Measurements from ENCODE around the gene NFIC. TPM values are rescaled to one million over a fixed set of nuclear protein-coding genes. Genes with fewer than 3 reads are reported as not detected.

Gene NFIC
- total RNA-seq (100 to 1,000 TPM in 1 of 2 donors, 10 to 100 TPM in 1; 12.8 to 100 TPM), polyA plus RNA-seq (10 to 100 TPM; 71.8 to 78.5 TPM)

GRCh38 chr19:3365836-3366752 is at the start of gene NFIC:
TSS of gene NFIC (plus strand) at chr19:3366583. CDS start at chr19:3366637, 54 bp downstream.
- DNase-seq (ENCODE audit: low spot score) = peak; percentile 55
- Histone ChIP-seq H3K36me3 (ENCODE audit: control insufficient read depth in 4 of 4, insufficient read depth in 3 of 4, low read depth in 1 of 4, low read length in 3 of 4) (no peaks in the 10 kb centered on the region), H3K4me3 (ENCODE audit: low read depth in 1 of 3, low read length in 3 of 3) (peak within 1 kb of the TSS; percentile 90 to 92 (median 90)), H3K9ac (ENCODE audit: low read depth in 1 of 2, low read length in 2 of 2) (peak within 1 kb of the TSS; percentile 97 to 99), H3K27ac (ENCODE audit: low read depth in 1 of 2, low read length in 2 of 2) (peak within 1 kb of the TSS; percentile 95 to 97), H3K27me3 (ENCODE audit: control insufficient read depth in 4 of 4, insufficient read depth in 4 of 4, low read length in 3 of 4) (no peaks in the 10 kb centered on the region), H3K4me1 (ENCODE audit: control insufficient read depth in 4 of 4, insufficient read depth in 4 of 4, low read length in 3 of 4) (peaks cover 5 to 67% (median 44%) of the 10 kb centered on the region in 4 donors), H3K9me3 (ENCODE audit: control insufficient read depth in 4 of 4, low read length in 3 of 4) (no peaks in the 10 kb centered on the region)
- peak in 1 of 2 donors; percentile 37 for TF ChIP-seq EGR1 (IDR thresholded peaks at IDR 0.05; ENCODE audit: low read depth in 2 of 2)
- peak; percentile 20 for TF ChIP-seq YY1 (IDR thresholded peaks at IDR 0.05)
- TF ChIP-seq, protein P1, sequence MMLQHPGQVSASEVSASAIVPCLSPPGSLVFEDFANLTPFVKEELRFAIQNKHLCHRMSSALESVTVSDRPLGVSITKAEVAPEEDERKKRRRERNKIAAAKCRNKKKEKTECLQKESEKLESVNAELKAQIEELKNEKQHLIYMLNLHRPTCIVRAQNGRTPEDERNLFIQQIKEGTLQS (IDR thresholded peaks at IDR 0.05) = no peak
- WGBS = under 1% methylated on average over 55 of the region's 64 CpGs

DNA sequence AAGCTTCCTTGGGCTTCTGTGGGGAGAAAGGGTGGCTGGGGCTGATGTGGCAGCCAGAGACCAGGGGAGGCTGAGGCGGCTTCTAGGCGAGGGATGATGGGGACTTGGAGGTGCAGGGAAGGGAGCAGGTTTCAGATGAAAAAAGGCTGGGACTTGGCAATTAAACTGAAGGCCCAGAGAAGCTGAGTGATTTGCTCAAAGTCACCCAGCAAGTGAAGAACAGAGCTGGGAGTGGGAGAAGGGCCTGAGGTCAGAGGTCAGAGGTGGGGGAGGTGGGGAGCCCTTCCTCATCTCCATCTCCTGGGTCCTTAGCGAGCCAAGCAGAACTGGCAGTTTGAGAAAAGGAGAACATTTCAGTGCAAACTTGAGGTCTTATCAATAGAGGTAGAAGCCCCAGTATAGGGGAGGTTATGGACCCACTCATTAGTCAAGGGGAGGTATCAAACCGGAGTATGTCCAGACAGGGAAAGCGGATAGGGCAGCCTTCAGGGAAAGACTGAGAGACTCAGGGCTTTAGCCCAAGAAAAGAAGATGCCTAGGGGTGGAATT is 49.6 kb upstream of the NFIC start:
- no peaks in the 10 kb centered on the region for H3K36me3 ChIP-seq (ENCODE audit: control insufficient read depth in 4 of 4, insufficient read depth in 3 of 4, low read depth in 1 of 4, low read length in 3 of 4)
- no peak for TF ChIP-seq FOXA2 (IDR thresholded peaks at IDR 0.05)
- H3K27ac ChIP-seq (ENCODE audit: low read depth in 1 of 2, low read length in 2 of 2) = no peak overlapping the region
- H3K9me3 ChIP-seq (ENCODE audit: control insufficient read depth in 4 of 4, low read length in 3 of 4) = no peaks in the 10 kb centered on the region
- H3K27me3 ChIP-seq (ENCODE audit: control insufficient read depth in 4 of 4, insufficient read depth in 4 of 4, low read length in 3 of 4) = peaks cover 0 to 8% (median 1%) of the 10 kb centered on the region in 4 donors
- 90% methylated on average over 5 of the region's 5 CpGs for WGBS
- H3K9ac ChIP-seq (ENCODE audit: low read depth in 1 of 2, low read length in 2 of 2) = no peak overlapping the region
- H3K4me3 ChIP-seq (ENCODE audit: low read depth in 1 of 3, low read length in 3 of 3) = no peak overlapping the region
- no peaks in the 10 kb centered on the region for H3K4me1 ChIP-seq (ENCODE audit: control insufficient read depth in 4 of 4, insufficient read depth in 4 of 4, low read length in 3 of 4)
- no peak for DNase-seq (ENCODE audit: low spot score)

- Histone ChIP-seq H3K36me3 (ENCODE audit: control insufficient read depth in 4 of 4, insufficient read depth in 3 of 4, low read depth in 1 of 4, low read length in 3 of 4) (no peaks in the 10 kb centered on the region), H3K27me3 (ENCODE audit: control insufficient read depth in 4 of 4, insufficient read depth in 4 of 4, low read length in 3 of 4) (peaks cover 0 to 4% (median 0%) of the 10 kb centered on the region in 4 donors), H3K4me1 (ENCODE audit: control insufficient read depth in 4 of 4, insufficient read depth in 4 of 4, low read length in 3 of 4) (no peaks in the 10 kb centered on the region), H3K4me3 (ENCODE audit: low read depth in 1 of 3, low read length in 3 of 3) (no peak overlapping the region), H3K9me3 (ENCODE audit: control insufficient read depth in 4 of 4, low read length in 3 of 4) (no peaks in the 10 kb centered on the region), H3K27ac (ENCODE audit: low read depth in 1 of 2, low read length in 2 of 2) (no peak overlapping the region), H3K9ac (ENCODE audit: low read depth in 1 of 2, low read length in 2 of 2) (no peak overlapping the region)
- no peak for DNase-seq (ENCODE audit: low spot score)
- 67% methylated on average over 18 of the region's 18 CpGs for WGBS
- TF ChIP-seq YY1 (IDR thresholded peaks at IDR 0.05) = no peak
- TF ChIP-seq HNF4A (conservative IDR thresholded peaks at IDR 0.05) = no peak
- TF ChIP-seq GABPA (IDR thresholded peaks at IDR 0.05 in 1 of 2, conservative IDR thresholded peaks at IDR 0.05 in 1 of 2) = no peak
- no peak for TF ChIP-seq REST (IDR thresholded peaks at IDR 0.05)
- TF ChIP-seq, protein P1 (IDR thresholded peaks at IDR 0.05) = no peak
- no peak for TF ChIP-seq MAX (IDR thresholded peaks at IDR 0.05)
- no peak for TF ChIP-seq SP1 (IDR thresholded peaks at IDR 0.05)
- no peak for TF ChIP-seq NR2F2 (IDR thresholded peaks at IDR 0.05)
- no peak for TF ChIP-seq FOXA1 (IDR thresholded peaks at IDR 0.05)
These were observed 46.6 kb upstream of the NFIC start for GRCh38 chr19:3319643-3320353.
